Left ventricle myocardium inferior (tissue), 1 donor: ENCODE data around the gene CDH15. TPM values are rescaled to one million over a fixed set of nuclear protein-coding genes. Genes with fewer than 3 reads are reported as not detected.
"Not testable (repeated sequence)": the region's sequence is repeated elsewhere in the genome, so short reads cannot be mapped to it uniquely, and the experiment has no call there.

ENCODE experiments used
- DNase-seq: peaks from one replicate; pipeline ENCODE4 v3.0.0-alpha.2; 2020
- H3K27ac ChIP-seq: fragments of 200-600 bp; replicated peaks from 2 replicates; pipeline ENCODE4 v1.8.0; 2021
- H3K27me3 ChIP-seq: fragments of 200-600 bp; 2 replicates; pipeline ENCODE4 v1.8.0; 2021; ENCODE audit warnings: low read depth
- H3K36me3 ChIP-seq: fragments of 200-600 bp; 2 replicates; pipeline ENCODE4 v1.8.0; 2021
- H3K4me1 ChIP-seq: fragments of 200-600 bp; 2 replicates; pipeline ENCODE4 v1.8.0; 2021
- H3K4me3 ChIP-seq: fragments of 200-600 bp; 2 replicates; pipeline ENCODE4 v1.8.0; 2021; ENCODE audit warnings: mild to moderate bottlenecking, moderate library complexity
- H3K9me3 ChIP-seq: fragments of 200-600 bp; replicated peaks from 2 replicates; pipeline ENCODE4 v1.8.0; 2021
- intact Hi-C: fragments of 100-400 bp; cut with micrococcal nuclease; formaldehyde crosslinking; loops from one replicate; pipeline ENCODE4 v1.11.0; 2022
- total RNA-seq: library from RNA; stranded (reverse); fragmentation: NEBNext Ultra II Directional; extraction: Animal tissue kit (Norgen Biotek cat#: 25700); gene quantifications from one replicate; pipeline ENCODE4 v1.2.1, GENCODE V29; 2021
- TF ChIP-seq, protein P1 (sequence below): fragments of 200-600 bp; IDR thresholded peaks from 2 replicates; pipeline ENCODE4 v1.8.0; 2021; ENCODE audit warnings: antibody characterized with exemption, mild to moderate bottlenecking, borderline replicate concordance
- donor health status: DM: no; HTN: yes; CAD: no; lungs with severe emphysema.

The CDH15 gene
- total RNA-seq, 1 donor from 2014 or later: not detected

DNA sequence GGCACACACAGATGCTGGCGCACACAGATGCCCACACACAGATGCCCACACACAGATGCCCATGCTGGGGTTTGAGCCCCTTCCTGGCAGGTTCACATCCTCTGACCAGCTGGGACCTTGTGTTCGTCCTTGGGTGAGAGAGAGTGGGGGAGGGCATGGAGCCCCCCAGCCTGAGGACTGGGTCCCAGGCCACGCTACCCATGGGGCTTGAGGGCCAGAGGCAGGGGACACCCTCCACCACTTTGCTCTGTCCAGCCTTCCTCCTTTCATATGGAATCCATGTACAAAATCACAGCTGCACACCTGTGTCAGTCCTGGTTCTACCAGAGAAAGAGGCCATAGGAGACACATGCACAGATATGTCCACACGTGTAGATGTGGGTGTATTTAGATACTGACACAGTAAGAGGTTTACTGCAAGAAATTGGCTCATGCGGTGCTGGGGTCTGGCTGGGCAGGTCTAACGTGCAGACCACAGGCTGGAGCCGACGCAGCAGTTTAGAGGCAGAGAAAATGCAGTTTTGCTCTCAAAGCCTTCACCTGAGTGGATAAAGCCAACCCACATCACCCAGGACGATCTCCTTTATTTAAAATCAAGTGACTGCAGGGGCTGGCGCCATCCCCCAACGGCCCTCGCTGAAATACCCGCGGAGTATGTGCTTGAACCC is 17.9 kb downstream of the CDH15 start:
- Histone ChIP-seq H3K27ac (no peak overlapping the region), H3K27me3 (peaks cover 16% of the 10 kb centered on the region), H3K4me3 (no peak overlapping the region), H3K9me3 (no peaks in the 10 kb centered on the region), H3K36me3 (no peaks in the 10 kb centered on the region), H3K4me1 (peaks cover 11% of the 10 kb centered on the region)
- TF ChIP-seq, protein P1, sequence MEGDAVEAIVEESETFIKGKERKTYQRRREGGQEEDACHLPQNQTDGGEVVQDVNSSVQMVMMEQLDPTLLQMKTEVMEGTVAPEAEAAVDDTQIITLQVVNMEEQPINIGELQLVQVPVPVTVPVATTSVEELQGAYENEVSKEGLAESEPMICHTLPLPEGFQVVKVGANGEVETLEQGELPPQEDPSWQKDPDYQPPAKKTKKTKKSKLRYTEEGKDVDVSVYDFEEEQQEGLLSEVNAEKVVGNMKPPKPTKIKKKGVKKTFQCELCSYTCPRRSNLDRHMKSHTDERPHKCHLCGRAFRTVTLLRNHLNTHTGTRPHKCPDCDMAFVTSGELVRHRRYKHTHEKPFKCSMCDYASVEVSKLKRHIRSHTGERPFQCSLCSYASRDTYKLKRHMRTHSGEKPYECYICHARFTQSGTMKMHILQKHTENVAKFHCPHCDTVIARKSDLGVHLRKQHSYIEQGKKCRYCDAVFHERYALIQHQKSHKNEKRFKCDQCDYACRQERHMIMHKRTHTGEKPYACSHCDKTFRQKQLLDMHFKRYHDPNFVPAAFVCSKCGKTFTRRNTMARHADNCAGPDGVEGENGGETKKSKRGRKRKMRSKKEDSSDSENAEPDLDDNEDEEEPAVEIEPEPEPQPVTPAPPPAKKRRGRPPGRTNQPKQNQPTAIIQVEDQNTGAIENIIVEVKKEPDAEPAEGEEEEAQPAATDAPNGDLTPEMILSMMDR: no peak
- intact Hi-C loops: no loop called here
- no peak for DNase-seq

DNA sequence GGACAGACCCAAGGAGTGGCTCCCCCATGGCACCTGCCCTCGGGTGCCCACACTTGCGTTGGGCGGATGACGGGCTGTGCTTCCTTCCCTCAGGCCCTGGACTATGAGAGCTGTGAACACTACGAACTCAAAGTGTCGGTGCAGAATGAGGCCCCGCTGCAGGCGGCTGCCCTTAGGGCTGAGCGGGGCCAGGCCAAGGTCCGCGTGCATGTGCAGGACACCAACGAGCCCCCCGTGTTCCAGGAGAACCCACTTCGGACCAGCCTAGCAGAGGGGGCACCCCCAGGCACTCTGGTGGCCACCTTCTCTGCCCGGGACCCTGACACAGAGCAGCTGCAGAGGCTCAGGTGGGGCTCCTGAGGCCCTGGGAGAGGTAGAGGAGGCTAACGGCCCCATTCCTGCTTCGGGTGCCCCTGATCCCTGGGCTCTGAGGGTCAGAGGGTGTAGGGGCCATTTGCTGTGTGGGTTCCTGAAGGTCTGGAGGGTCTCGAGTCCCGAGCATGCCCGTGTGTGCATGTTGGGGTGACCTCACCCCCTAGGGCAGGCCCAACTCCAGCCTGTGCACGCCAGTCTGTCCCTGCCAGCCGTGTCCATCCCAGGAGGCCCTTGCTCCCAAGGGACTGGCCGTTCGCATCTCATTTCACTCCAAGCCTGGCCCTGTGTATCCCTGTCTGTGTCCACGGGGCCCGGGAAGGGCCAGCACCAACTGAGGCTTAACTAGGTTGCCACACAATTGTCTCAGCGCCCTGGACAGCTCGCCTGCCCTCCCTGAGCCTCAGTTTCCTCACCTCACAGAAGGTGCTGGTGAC is 18.8 kb downstream of the CDH15 start:
- Histone ChIP-seq H3K9me3 (no peaks in the 10 kb centered on the region), H3K36me3 (no peaks in the 10 kb centered on the region), H3K27ac (no peak overlapping the region), H3K4me1 (peaks cover 11% of the 10 kb centered on the region), H3K4me3 (no peak overlapping the region), H3K27me3 (peaks cover 16% of the 10 kb centered on the region)
- intact Hi-C loops: no loop called here
- no peak for DNase-seq
- TF ChIP-seq, protein P1: no peak

DNA sequence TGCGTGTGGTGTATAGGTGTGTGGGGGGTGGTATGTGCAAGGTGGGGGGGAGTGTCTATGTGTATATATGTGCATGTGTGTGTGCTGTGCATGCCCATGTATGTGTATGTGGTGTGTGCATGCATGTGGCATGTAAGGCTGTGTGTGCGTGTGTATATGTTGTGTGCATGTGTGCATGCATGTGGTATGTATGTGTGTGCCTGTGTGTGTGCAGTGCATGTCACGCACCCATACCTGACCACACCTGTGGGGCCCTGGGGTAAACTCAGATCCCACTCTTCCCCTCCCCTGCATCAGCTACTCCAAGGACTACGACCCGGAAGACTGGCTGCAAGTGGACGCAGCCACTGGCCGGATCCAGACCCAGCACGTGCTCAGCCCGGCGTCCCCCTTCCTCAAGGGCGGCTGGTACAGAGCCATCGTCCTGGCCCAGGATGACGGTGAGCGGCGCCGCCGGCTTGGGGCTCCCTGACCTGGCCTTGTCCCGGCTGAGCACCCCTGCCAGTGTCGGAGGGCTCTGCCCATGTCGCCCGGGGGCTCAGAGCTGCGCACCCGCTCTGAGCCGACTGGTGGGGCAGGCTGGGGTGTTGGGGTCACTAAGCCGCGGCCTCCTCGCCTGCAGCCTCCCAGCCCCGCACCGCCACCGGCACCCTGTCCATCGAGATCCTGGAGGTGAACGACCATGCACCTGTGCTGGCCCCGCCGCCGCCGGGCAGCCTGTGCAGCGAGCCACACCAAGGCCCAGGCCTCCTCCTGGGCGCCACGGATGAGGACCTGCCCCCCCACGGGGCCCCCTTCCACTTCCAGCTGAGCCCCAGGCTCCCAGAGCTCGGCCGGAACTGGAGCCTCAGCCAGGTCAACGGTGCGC is 19.7 kb downstream of the CDH15 start:
- Histone ChIP-seq H3K9me3 (no peaks in the 10 kb centered on the region), H3K36me3 (no peaks in the 10 kb centered on the region), H3K4me1 (peaks cover 11% of the 10 kb centered on the region), H3K27ac (no peak overlapping the region), H3K27me3 (peaks cover 16% of the 10 kb centered on the region), H3K4me3 (peak overlapping the region; percentile 62)
- DNase-seq: no peak
- intact Hi-C loops: no loop called here
- TF ChIP-seq, protein P1: no peak

DNA sequence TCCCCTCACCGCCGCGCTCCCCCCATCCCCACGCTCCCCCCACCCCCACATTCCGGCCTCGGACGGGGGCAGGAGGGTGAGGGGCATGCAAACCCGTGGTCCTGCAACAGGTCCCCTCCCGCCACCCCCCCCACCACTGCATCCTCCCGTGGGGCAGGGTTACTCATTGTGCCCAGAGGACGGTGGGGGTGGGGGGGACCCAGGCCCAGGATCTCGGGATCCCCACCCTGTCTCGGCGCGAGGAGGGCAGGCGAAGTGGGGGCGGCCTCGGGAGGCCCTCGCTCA is 20.3 kb downstream of the CDH15 start:
- peaks cover 11% of the 10 kb centered on the region for H3K4me1 ChIP-seq
- TF ChIP-seq, protein P1: no peak
- H3K27ac ChIP-seq: no peak overlapping the region
- peaks cover 17% of the 10 kb centered on the region for H3K27me3 ChIP-seq
- intact Hi-C loops: no loop called here
- H3K4me3 ChIP-seq: peak overlapping the region; percentile 62
- no peaks in the 10 kb centered on the region for H3K36me3 ChIP-seq
- H3K9me3 ChIP-seq: no peaks in the 10 kb centered on the region
- no peak for DNase-seq

DNA sequence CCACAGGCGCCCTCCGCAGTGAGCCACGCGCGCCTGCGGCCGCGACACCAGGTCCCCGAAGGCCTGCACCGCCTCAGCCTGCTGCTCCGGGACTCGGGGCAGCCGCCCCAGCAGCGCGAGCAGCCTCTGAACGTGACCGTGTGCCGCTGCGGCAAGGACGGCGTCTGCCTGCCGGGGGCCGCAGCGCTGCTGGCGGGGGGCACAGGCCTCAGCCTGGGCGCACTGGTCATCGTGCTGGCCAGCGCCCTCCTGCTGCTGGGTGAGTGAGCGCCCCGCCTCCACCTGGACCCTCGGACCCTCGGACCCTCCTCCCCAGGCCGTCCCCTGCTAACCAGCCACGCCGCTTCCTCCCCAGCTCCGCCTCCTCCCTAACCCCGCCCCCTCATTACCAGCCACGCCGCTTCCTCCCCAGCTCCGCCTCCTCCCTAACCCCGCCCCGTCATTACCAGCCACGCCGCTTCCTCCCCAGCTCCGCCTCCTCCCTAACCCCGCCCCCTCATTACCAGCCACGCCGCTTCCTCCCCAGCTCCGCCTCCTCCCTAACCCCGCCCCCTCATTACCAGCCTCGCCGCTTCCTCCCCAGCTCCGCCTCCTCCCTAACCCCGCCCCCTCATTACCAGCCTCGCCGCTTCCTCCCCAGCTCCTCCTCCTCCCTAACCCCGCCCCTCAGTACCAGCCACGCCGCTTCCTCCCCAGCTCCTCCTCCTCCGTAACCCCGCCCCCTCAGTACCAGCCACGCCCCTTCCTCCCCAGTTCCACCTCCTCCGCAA is 20.8 kb downstream of the CDH15 start:
- Histone ChIP-seq H3K4me1 (peaks cover 11% of the 10 kb centered on the region), H3K27me3 (peaks cover 22% of the 10 kb centered on the region), H3K4me3 (peak overlapping the region; percentile 62)
- H3K9me3 ChIP-seq, H3K36me3 ChIP-seq, H3K27ac ChIP-seq, intact Hi-C loops: not testable (repeated sequence)
- peak; percentile 48 for DNase-seq
